ENCODE measurements around the gene RGS2.

The RGS2 gene, protein sequence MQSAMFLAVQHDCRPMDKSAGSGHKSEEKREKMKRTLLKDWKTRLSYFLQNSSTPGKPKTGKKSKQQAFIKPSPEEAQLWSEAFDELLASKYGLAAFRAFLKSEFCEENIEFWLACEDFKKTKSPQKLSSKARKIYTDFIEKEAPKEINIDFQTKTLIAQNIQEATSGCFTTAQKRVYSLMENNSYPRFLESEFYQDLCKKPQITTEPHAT

DNA sequence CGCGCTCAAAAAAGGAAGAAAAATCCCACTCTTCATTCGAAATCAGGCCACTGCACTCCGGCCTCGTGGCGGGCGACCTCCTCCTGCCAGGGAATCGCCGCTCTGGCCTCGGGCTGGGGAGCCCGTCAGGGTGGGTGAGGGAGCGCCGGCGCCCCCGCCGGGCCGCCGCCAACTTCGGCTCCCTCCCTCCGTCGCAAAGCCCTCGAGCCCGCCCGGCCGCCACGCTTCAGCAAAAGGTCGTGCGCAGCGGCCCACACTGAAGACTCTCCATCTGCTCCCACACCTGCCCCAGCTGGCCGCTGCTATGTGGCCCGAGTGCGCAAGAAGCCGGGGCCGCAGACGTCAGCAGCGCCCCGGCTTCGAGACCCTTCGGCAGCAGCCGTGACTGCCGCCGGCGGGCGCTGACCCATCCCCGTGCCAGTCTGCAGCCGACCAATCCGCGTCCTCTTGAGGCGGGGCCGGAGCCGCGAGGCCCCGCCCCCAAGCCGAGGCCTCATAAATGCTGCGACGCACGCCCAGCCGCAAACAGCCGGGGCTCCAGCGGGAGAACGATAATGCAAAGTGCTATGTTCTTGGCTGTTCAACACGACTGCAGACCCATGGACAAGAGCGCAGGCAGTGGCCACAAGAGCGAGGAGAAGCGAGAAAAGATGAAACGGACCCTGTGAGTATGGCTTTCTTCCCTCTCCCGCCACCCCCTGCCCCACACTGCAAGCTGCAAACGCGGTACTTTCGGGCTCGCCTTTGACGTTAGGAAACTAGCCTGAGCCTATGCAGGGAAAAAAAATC lies at the start of gene RGS2:
Gene RGS2 (plus strand): TSS at position 522 of the 789 bp plus-strand sequence. CDS start 33 bp downstream, at position 555.
- peak; percentile 84 to 88 for DNase-seq

DNA sequence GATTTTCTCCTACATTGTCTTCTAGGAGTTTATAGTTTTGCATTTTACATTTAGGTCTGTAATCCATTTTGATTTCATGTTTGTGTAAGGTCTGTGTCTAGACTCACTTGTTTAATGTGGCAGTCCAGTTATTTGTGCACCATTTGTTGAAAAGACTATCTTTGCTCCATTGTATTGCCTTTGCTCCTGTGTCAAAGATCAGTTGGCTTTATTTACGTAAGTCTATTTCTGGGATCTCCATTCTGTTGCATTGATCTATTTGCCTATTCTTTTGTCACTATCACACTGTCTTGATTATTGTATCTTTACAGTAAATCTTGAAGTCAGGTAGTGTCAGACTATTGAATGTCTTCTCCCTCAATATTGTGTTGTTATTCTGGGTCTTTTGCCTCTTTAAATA lies 49.7 kb upstream of the RGS2 start:
- DNase-seq: no peak

DNA sequence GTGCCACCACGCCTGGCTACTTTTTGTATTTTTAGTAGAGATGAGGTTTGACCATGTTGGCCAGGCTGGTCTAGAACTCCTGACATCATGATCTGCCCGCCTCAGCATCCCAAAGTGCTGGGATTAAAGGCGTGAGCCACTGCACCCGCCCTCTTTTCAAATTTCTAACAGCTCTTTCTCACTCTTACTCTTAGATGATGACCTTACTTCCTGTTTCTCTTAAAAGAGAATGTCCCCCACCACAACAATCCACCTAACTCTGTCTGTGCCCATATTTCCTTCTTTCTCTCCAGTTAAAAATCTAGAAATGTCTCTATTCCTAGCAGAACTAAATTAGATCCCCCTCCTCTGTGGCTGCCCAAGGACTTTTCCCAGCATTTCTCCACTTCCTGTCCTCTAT lies 46.6 kb upstream of the RGS2 start:
- no peak for DNase-seq

DNA sequence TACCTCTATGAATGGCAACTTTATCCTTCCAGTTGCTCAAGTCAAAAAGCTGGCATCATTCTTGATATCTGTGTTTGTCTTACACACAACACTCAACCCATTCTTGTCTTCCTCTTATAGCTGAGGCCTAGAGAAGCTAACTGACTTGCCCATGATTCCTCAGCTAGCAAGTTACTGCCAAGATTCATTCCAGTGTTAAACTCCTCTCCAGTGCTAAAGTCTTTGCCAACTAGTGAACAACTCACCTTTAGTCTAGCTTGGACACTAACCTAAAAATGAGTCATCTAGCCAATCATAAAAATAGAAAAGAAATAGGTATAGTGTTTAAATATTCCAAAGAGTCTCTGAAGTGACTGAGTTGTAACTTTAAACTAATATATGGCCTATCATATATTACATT lies 45.6 kb upstream of the RGS2 start:
- no peak for DNase-seq

DNA sequence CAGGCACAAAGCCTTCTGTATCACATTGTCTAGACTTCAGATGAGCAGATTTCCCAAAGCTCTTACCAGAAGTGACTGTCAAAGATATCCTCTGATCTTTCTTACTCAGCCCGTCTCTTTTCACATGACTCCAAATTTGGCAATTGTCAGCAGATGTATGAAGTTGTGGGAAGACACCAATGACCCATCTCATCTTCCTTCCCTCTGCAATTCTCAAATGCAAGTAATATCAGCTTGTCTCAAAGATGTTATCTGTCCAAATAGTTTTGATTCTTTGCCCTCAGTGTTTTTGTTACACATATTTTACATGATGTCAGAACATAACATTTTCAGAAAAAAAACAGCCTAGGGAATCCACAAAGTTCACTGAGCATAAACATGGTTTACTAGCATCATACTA lies 45.1 kb upstream of the RGS2 start:
- DNase-seq: no peak

DNA sequence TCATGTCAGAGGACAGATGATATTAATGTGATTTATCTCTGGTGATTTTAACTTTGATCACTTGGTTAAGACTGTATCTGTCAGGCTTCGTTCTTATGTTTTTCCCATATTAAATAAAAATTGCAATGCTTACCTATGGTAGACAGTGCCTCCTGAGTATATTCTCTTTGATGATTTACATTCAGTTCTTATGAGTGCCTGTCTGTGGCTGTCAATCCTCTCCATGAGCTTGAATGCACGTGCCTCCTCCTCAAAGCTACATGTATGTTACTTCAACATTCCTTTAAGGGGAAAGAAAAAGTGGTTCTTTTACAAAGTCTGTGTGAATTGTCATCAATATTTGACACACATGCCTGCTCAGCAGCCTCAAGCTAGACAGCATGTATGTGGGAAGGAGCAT lies 44.2 kb upstream of the RGS2 start:
- no peak for DNase-seq

DNA sequence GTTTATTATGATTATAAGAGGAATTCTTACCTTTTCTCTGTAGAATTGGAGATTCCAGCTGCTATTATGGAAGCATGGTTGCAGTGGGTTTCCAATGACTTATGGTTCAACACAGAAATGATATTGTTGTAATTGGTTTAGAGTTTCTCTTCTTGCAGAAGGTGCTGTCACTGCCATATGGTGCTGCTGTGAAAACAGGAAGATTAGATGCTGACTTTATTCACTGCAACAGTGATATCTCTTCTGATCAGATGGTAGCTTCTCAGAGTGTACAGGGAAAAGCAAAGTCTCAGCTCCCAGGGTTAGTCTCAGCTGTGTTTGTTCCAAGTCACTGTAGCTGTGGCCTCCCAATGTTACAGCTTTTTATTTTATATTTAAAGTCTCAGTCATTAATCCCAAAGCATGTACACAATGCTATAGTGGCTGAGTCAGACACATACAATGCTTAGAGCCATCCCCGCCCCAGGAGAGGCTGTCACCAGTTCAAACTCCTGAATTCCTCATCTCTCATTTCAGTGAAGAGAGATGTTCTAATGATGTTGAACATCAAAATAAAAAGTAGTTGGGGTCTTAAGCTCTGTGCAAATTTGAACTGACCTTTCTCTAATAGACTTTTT lies 42.7 kb upstream of the RGS2 start:
- no peak for DNase-seq

DNA sequence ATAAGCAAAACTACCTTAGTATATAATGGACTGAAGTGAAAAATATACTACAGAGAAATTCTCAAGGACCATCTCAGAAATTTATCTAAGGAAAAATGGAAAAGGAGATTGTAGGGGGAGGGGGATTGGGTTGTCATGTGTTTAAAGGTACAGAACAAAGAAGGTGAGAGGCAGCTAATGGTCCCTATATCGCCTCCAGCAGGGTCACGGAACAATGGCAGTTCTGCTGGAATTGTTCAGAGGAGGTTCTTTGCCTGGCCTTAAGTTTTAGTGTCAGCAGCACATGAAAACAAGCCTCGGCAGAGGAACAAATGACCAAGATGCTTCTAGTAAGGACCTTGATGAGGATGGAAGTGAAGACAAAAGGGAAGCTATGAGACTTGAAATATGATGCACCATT lies 42.0 kb upstream of the RGS2 start:
- DNase-seq: no peak

DNA sequence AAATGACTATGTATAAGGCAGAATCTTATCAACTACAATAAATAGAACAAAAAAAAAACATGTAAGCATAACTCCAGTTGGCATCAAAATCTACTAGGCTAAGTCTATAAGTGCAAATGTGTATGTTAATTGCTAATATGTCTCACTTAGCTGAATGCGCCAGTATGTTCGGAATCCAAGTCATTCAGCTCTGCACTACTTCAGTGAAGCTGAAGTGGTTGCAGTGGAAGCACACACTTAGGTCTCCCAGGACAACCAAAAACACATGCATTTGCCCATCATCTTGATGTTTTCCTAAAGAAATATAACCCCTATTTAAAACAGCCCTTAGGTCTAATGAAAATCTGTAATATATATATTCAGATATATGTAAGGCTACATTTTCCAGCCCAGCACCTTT lies 41.0 kb upstream of the RGS2 start:
- no peak for DNase-seq

DNA sequence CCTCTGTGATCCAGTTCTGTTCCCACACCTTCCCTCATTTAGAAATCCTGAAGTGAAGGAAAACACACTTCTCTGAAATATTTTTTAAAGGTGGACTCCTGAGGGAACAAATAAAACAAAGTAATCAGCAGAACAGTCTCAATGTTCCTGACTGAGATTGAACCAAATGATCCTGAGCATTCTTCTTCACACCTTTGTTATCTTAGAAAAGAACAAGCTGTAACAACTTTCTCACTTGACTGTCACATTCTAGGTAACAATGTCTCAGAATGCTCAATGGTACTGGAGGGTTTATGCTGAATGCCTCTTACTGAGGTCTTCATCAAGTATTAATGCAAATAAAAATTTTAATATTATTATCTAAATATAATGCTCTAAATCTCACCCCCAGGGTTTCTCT lies 40.4 kb upstream of the RGS2 start:
- no peak for DNase-seq

DNA sequence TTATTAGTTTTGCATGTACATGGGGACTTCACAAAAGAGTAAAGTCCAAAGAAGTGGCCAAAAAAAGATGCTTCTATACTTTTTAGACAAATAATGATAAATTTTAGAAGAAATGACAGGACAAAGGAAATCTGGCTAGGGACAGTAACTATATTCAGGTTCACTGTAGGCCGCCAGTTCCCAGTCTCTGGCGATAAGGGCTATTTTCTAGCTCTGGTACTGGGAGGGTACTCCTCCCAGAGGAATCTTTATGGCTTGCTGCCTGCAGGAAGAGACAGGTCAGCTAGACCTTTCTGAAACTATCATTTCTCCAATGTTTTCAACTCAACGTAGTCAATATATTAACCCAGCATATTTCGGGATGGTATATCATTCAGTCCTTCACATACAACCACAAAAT lies 37.5 kb upstream of the RGS2 start:
- DNase-seq: no peak

DNA sequence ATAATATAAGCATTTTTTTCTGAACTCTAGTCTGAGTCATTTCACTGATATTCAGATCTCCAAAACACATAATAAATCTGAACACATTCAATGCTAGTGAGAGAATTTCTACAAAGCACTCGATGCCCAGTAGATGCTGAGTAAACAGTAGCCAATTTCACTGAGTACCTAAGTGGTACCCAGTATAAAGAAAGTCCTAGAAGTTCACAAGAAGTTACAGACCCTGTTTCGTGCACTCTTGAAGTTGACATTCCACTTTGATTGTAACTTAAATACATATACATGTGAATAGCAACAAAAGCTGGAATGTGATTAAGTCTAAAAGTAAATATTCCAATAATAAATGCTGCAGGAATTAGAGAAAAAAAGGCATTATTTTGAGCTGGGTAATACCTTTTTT lies 33.2 kb upstream of the RGS2 start:
- no peak for DNase-seq

DNA sequence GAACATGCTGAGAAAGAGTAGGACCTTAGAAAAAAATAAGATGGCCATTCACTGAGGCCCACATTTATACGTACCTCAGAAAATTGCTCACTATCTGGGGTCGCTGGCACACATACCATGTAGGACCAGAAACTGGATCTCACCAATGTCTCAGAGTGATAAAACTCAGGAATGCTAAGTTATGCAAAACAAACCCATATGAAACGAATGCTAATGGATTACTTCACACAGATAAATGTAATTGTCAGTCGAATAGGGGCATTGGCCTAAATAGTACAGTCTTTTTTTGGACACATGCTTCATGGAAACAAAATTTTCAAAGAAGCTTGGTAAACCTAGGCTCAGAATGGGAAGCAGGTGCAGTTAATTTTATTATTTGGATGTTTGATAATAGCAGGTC lies 32.6 kb upstream of the RGS2 start:
- DNase-seq: no peak

DNA sequence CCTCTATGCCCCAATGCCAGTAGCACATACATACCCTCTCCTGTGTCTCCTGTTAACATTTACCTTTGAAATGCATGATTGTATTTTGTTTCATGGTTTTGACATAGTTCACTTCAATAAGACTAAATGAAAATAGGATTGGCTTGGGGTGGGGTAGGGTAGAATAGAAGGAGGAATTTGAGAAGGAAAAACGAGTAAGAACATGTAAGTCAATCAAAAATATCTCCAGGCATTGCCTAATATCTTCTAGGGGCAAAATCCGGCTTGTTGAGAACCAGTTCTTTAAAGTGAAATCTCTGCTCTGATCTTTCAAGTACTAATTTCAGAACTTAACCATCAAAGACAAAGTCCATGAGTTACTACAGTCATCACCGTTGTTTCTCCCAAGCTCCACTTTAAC lies 31.8 kb upstream of the RGS2 start:
- DNase-seq: no peak

DNA sequence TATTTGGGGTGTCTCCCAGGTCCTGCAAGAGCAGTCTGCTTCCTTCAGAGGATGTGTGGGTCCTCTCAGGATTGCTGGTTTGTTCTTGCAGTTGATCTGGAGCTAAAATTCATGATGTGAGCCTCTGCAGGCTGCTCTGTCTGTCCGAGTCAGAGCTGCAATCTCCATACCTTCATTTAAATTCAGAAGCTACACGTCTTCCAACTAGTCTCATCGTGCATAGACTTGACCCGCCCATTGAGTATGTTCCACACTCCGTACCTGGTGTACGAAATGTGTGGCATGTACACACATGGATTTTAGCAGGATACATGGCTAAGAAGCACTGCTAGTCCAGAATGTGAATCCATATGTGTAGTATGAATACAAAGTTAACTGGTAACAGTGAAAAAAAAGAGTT lies 25.0 kb upstream of the RGS2 start:
- no peak for DNase-seq

DNA sequence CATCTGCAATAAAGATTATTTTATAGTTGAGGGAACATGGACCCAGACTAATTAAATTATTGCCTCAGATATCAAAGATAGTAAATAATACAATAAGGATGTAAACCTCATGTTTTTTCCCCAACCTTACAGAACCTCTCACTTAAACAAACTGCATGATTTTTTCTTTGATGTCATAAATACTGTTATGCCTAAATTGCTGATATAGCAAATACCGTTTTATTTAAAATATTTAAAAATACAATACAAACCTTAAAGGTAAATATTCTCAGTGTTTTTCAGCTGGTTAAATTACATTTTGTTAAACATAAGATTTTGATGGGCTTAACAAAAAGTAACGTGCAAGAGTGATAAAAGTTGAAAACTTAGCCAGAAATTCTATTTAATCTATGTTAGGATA lies 24.4 kb upstream of the RGS2 start:
- DNase-seq: no peak

DNA sequence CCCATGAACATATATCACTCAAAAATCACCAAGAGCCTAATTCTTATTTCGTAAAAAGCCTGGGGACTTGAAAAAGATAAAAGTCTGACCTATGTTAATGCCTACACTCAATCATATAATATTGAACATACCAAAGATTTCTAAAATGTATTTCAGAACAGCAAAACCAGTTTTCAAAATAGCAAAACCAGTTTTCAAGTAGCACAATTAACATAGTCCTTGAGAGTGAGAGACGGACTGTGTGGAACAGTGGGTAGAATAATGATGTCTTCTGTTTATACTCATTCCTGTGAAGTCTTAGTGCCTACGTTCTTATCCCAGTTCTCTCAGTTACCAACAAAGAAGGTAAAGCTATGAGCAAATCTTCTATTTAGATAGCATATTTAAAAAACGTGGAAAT lies 22.3 kb upstream of the RGS2 start:
- no peak for DNase-seq

DNA sequence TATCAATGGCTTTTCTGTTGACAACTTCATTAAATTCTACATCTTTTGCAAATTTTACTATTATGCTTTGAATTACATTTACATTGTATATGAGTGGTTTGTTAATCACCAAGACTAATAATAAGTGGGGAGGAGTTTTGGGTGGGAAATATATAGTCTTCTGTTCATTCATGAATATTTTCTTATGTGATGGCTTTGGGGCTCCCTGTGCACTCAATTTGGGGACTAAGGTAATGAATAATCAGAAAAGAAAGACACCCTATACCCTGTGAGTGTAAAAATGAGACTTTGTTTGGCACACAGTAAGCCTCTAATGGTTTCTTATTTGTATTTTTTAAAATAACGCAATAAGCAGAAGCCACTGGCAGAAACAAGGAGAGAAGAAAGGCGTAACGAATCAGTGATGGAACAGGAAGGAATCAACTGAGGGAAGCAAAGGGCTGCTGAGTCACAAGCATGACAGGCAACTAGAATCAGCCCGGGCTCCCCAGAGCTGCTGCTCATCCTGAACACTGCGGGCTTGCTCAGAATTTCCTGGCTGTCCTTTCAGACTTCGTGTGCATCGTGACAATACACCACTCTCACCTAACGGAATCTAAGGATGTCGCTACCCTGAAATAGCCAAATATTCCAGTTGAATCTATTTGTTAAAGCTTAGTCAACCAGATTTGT lies 20.8 kb upstream of the RGS2 start:
- peak; percentile 37 to 41 for DNase-seq

DNA sequence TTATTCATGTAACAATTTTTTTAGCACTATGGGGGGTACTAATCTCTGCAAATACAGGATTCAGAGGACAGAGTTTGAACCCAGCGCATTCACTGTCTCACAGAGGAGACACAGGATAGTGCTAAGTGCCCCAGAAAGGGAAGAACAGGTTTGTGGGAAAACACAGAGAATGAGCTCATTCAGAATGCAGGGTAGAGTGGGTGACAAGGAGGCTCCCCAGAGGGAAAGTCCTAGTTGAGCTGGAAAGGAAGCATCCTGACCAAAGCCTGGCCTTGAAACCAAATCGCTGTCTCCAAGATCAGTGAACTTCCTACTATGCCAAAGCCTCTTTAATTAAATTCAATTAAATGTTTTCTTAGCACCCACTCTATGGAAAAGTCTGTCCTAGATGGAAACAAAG lies 19.0 kb upstream of the RGS2 start:
- no peak for DNase-seq

DNA sequence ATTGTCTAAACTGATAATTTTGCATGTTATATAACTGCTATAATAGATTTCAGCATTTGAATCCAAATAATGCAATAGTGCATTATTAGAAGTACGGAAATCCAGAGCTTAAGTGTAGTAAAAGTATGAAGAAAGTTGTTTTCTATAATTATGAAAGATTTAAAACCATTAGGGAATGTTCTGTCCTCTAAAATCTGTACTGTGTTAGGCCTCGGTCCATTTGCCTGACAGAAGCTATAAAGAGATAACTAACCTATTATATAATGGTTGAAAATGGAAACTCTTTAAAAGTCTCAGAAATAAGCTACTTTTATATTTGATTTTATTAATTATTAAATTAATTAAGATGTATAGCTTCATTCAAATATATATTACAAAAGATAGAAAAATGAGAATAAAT lies 16.2 kb upstream of the RGS2 start:
- DNase-seq: no peak

DNA sequence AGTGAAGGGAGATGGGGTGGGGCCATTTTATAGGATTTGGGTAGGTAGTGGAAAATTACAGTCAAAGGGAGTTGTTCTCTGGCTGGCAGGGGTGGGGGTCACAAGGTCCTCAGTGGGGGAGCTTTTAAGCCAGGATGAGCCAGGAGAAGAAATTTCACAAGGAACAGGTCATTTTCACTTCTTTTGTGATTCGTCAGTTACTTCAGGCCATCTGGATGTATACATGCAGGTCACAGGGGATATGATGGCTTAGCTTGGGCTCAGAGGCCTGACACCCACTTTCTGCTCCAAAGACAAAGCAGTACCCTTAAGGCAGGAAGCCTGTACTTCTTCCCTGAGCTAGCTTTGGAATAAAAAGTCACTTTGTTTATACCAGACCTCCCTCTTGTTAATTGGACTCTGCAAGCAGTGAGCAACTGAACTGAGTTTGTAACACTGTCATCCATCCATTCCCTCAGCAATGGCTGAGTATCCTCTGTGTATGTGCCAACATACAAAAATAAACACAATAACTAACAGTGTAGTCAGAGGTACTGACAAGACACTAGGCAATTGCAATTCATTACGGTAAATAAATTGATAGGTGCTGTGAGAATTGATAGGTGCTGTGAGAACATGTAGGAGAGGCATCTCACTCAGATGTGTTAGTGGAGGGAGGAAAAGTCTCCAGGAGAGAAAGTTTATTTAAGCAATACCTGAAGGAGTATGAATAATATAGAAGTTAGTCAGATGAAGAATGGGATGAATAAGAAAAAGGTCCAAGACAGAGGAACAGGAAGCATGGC lies 14.7 kb upstream of the RGS2 start:
- DNase-seq: no peak

DNA sequence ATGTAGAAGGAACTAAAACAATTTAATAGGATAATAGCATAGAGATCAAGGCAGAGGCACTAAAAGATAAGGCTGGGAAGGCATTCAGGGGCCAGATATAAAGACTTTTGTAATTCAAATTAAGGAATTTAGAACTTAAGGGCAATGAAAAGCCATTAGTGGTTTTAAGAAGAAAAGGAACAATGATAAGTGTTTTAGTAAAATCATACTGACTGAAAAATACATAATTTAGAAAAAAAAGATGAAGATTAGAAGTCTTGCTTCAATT lies 14.1 kb upstream of the RGS2 start:
- DNase-seq: no peak

DNA sequence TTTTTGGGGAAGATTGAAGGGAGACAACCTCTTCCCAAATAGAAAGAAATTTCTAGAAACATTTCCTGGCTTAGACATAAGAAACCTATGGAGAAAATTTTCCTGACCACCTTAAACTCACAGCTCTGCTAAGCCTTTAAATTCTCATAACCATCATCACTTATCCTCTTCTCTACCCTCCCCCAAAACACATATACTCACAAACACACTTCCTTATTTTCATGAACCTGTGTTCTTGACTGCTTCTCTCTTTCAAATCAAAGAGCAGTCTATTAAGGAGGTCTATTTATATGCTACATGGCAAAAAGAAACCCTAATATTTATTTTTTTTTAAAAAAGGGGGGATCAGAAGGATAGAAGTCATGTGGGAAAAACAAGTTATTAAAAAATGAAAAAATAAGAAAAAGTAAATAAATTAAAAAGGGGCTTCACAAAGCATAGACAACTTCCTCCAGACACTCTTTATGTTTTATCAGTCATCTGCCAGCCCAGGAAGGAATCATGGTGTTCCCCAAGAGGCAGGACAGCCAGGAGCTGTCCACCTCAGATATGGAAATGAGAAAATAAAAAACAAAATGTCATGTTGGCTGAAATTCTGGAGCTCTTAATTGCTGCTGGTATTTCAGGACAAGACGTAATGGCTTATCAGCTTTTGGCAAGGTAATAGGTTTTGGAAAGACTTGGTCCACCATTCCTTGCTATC lies 12.8 kb upstream of the RGS2 start:
- peak; percentile 29 to 55 for DNase-seq
